Thymus (tissue), 11 donors: ENCODE data around the gene DENND2A. TPM values are rescaled to one million over a fixed set of nuclear protein-coding genes. Genes with fewer than 3 reads are reported as not detected.

ENCODE experiments used
- DNase-seq, 9 donors: peaks; one replicate each; pipeline ENCODE4 v3.0.0-alpha.2; 2013; ENCODE audit warnings: low spot score in 9 of 9, low read depth in 6 of 9, missing footprints in 1 of 9
- H3K27ac ChIP-seq, 2 donors: one replicate each; pipeline ENCODE4 v1.5.1; 2013; ENCODE audit warnings: control low read depth in 1 of 2, low read depth in 1 of 2, low read length in 1 of 2, mild to moderate bottlenecking in 1 of 2, moderate library complexity in 1 of 2
- H3K27me3 ChIP-seq, 2 donors: one replicate each; pipeline ENCODE4 v1.5.1; 2013; ENCODE audit warnings: low read length in 1 of 2; ENCODE audit not compliant: control insufficient read depth in 2 of 2, insufficient read depth in 1 of 2
- H3K36me3 ChIP-seq, 2 donors: one replicate each; pipeline ENCODE4 v1.5.1; 2013; ENCODE audit warnings: low read length in 1 of 2, mild to moderate bottlenecking in 1 of 2, moderate library complexity in 1 of 2; ENCODE audit not compliant: control insufficient read depth in 2 of 2, insufficient read depth in 2 of 2
- H3K4me1 ChIP-seq, 2 donors: one replicate each; pipeline ENCODE4 v1.5.1; 2013; ENCODE audit warnings: low read length in 2 of 2; ENCODE audit not compliant: control insufficient read depth in 2 of 2, insufficient read depth in 2 of 2
- H3K4me3 ChIP-seq, 2 donors: one replicate each; pipeline ENCODE4 v1.5.1; 2013; ENCODE audit warnings: low read length in 2 of 2, control low read depth in 1 of 2, mild to moderate bottlenecking in 1 of 2
- H3K9me3 ChIP-seq, 2 donors: one replicate each; pipeline ENCODE4 v1.5.1; 2013; ENCODE audit warnings: low read length in 1 of 2, mild to moderate bottlenecking in 1 of 2; ENCODE audit not compliant: control insufficient read depth in 2 of 2, insufficient read depth in 1 of 2
- WGBS: extraction: QIAGEN DNeasy Blood & Tissue Kit; methylation state at CpG from one replicate; pipeline ENCODE4 v1.1.7; 2013; 5-methylcytosine and 5-hydroxymethylcytosine counted together
- polyA plus RNA-seq: library from polyadenylated mRNA; stranded (reverse); fragments of 200-250 nt; gene quantifications from one replicate; pipeline ENCODE4 v1.2.3, GENCODE V29; 2013
- total RNA-seq: library from RNA; stranded (reverse); fragments of 120-200 nt; gene quantifications from one replicate; pipeline ENCODE4 v1.2.4, GENCODE V29; 2013
- donor health status: healthy.

Gene DENND2A
- total and polyA plus RNA-seq, 2 donors, result 0.80 to 1.0 TPM

DNA sequence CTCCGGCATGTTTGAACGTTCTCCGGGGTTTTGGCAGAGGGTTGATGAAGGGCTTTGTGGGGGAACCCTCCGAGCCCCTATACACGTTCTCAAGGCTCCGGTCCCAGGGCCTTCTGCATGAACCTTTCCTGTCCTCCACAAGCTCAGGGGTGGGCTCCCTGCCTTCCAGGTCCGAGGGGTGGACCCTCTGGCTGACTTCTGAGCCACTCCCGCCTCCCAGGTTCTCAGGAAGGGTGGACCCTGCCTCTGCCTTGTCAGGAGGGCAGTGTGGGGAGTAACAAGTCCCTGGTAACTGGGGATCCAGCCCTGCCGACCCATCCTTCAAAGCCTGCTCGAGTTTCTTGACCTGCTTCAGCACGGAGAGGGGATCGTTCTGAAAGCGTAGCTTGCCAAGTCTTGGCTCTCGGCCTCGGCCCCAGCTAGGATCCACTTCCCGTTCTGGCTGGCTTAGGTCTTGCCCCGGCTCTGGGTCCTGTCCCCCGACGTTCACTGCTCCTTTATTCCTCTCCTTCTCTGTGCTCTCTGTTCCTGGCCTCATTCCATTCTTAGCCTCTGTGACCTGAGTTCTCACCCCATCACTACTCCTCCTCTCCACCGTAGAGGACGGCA, 38.9 kb downstream of the DENND2A start:
- no peak overlapping the region for H3K27ac ChIP-seq
- WGBS, result 92% methylated on average over 21 of the region's 21 CpGs
- no peak for DNase-seq

GRCh38 chr7:140600341-140600740, 40.3 kb downstream of the DENND2A start:
- no peaks in the 10 kb centered on the region for H3K9me3 ChIP-seq
- H3K36me3 ChIP-seq, result no peaks in the 10 kb centered on the region
- H3K27me3 ChIP-seq, result no peaks in the 10 kb centered on the region
- 94% methylated on average over 3 of the region's 3 CpGs for WGBS
- H3K27ac ChIP-seq, result no peak overlapping the region
- H3K4me1 ChIP-seq, result no peaks in the 10 kb centered on the region
- no peak overlapping the region for H3K4me3 ChIP-seq
- DNase-seq, result no peak

More for the DNA sequence above, 38.9 kb downstream of the DENND2A start:
- Histone ChIP-seq H3K4me3 (no peak overlapping the region), H3K4me1 (no peaks in the 10 kb centered on the region), H3K36me3 (no peaks in the 10 kb centered on the region), H3K27me3 (no peaks in the 10 kb centered on the region), H3K9me3 (no peaks in the 10 kb centered on the region)

DNA sequence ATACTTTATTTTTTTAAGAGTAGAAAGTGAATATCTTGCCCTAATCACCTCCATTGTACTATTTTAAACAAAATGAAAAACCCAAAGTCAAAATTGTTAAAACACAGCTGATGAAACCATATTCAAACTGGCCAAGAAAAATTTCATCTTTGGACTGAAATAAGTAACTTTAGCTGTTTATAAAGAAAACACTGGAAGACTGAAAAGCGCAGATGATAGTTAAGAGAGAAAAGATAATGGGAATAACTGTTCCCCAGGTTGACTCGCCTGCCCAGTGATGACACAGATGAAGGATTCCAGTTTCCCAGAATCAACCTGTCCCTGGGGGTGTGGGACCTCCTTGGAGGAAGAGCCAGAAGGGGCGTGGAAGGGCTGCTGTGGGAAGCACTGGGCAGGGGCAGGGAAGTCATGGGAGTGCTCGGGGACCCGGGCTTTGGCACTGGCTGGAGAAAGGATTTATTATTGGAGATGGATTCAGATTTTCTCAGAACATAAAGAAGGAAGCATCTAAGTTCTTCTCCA, 43.1 kb downstream of the DENND2A start:
- WGBS, result 94% methylated on average over 5 of the region's 5 CpGs
- no peak overlapping the region for H3K27ac ChIP-seq
- no peaks in the 10 kb centered on the region for H3K27me3 ChIP-seq

DNA sequence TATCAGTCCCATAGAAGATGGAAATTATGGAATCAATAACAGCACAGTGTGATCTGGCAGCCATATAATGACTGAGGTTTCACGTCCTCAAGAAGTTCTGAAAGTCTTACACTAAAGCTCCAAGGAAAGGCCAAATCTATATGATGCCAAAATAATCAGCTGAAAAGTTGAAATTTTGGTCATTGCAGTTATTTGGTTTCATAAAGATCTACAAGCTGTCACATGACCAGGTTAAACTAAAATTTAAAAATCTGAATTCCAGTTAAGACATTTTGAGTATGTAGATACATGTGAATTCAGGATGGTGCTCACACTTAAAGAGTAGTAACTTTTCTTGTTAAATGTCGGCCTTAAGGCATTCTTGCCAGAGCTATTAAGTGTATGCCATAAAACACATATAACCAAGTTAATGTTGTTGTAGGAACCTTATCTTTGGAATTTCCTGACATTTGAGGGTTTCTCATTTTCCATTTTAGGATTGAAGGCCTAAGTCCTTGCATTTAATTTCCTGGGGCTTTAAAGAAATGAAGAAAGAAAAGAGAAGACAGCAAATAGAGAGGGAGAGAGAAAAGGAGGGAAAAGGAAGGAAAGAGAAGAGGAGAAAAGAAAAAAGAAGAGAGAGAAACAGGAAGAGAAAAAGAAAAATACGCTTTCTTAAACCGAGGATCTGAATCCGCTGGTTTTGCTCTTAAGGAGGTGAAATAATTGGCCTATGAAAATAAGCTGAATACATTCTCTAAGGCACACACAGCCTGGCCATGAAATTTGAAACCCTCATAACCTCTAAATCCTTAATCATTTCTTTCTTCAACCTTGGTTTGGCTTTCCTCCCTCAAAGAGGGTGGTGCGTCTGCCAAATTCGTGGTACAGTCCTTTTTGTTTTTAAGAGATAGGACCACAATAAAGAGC, 43.8 kb downstream of the DENND2A start:
- Histone ChIP-seq H3K4me3 (no peak overlapping the region), H3K27me3 (no peaks in the 10 kb centered on the region), H3K36me3 (no peaks in the 10 kb centered on the region), H3K27ac (no peak overlapping the region), H3K9me3 (no peaks in the 10 kb centered on the region), H3K4me1 (peaks cover 0 to 3% of the 10 kb centered on the region in 2 donors)
- 82% methylated on average over 7 of the region's 7 CpGs for WGBS
- DNase-seq, result no peak

More for the DNA sequence above, 43.1 kb downstream of the DENND2A start:
- no peaks in the 10 kb centered on the region for H3K9me3 ChIP-seq
- peaks cover 0 to 3% of the 10 kb centered on the region in 2 donors for H3K4me1 ChIP-seq
- H3K36me3 ChIP-seq, result no peaks in the 10 kb centered on the region
- H3K4me3 ChIP-seq, result no peak overlapping the region
- DNase-seq, result no peak

DNA sequence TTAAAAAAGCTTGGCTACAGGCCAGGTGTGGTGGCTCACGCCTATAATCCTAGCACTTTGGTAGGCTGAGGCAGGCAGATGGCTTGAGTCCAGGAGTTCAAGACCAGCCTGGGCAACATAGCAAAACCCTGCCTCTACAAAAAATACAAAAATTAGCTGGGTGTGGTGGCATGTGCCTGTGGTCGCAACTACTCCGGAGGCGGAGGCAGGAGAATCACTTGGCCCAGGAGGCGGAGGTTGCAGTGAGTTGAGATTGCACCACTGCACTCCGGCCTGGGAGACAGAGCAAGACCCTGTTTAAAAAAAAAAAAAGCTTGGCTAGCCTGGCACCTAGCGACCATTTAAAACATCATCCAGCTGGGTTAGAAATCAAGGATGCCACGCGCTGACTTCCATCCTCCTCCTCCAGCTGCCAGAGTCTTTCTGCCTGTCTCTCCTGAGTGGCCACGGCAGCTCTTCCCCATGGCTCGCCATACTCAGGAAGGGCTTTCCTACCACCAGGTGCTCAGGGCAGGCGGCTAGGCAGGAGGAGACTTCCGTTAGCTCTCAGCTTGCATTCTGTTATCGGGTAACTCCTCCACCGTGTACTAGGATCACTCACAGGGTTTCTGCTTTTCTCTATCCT, 45.0 kb downstream of the DENND2A start:
- H3K4me1 ChIP-seq, result peaks cover 0 to 3% of the 10 kb centered on the region in 2 donors
- no peak overlapping the region for H3K27ac ChIP-seq
- WGBS, result 96% methylated on average over 15 of the region's 15 CpGs

DNA sequence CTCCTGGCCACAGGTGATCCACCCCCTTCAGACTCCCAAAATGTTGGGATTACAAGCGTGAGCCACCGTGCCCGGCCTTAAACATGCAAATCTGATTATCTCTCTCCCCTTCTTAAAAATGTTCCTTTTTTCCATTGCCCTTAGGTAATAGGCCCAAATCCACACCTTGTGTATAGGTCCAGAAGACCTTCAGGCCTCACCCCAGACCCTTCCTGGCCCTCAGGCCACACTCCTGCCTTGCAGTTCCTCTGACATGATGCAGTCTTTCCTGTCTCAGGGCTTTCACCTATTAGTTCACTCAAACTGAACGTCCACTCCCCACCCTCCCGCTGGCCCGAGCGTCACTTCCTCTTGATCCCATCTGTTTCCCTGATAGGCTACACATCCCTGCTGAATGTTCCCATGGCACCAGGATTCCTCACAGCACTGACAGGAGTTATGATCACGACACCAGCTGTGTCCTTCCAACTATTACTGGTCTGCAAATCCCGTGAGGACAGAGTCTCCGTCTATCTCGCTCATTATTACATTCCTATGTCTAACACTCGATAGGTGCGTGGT, 46.4 kb downstream of the DENND2A start:
- Histone ChIP-seq H3K9me3 (no peaks in the 10 kb centered on the region), H3K27me3 (no peaks in the 10 kb centered on the region), H3K4me1 (peaks cover 0 to 3% of the 10 kb centered on the region in 2 donors), H3K27ac (no peak overlapping the region), H3K4me3 (no peak overlapping the region), H3K36me3 (no peaks in the 10 kb centered on the region)
- no peak for DNase-seq
- 94% methylated on average over 13 of the region's 13 CpGs for WGBS

More for the DNA sequence above, 45.0 kb downstream of the DENND2A start:
- Histone ChIP-seq H3K4me3 (no peak overlapping the region), H3K9me3 (no peaks in the 10 kb centered on the region), H3K36me3 (no peaks in the 10 kb centered on the region), H3K27me3 (no peaks in the 10 kb centered on the region)
- no peak for DNase-seq

GRCh38 chr7:140593672-140593982, 47.0 kb downstream of the DENND2A start:
- H3K9me3 ChIP-seq, result no peaks in the 10 kb centered on the region
- H3K27ac ChIP-seq, result no peak overlapping the region
- H3K27me3 ChIP-seq, result no peaks in the 10 kb centered on the region
- DNase-seq, result peak in 3 of 9 donors; percentile 3 to 18 (median 4)
- no peaks in the 10 kb centered on the region for H3K36me3 ChIP-seq
- 10% methylated on average over 4 of the region's 4 CpGs for WGBS
- H3K4me3 ChIP-seq, result no peak overlapping the region
- H3K4me1 ChIP-seq, result peaks cover 0 to 3% of the 10 kb centered on the region in 2 donors

GRCh38 chr7:140592964-140593671, 47.5 kb downstream of the DENND2A start:
- peaks cover 0 to 3% of the 10 kb centered on the region in 2 donors for H3K4me1 ChIP-seq
- H3K27ac ChIP-seq, result no peak overlapping the region
- no peaks in the 10 kb centered on the region for H3K36me3 ChIP-seq
- no peaks in the 10 kb centered on the region for H3K27me3 ChIP-seq
- no peaks in the 10 kb centered on the region for H3K9me3 ChIP-seq
- H3K4me3 ChIP-seq, result no peak overlapping the region
- WGBS, result 96% methylated on average over 9 of the region's 9 CpGs
- no peak for DNase-seq
